Lower leg skin (tissue), 4 donors: ENCODE data around the gene SLK. TPM values are rescaled to one million over a fixed set of nuclear protein-coding genes. Genes with fewer than 3 reads are reported as not detected.

Source experiments
- DNase-seq, 2 donors: peaks; one replicate each; pipeline ENCODE4 v3.0.0-alpha.2; 2019; ENCODE audit warnings: low spot score in 2 of 2
- H3K4me3 ChIP-seq: fragments of 200-600 bp; sonication (generic); 2 replicates; pipeline ENCODE4 v1.5.1; 2017; ENCODE audit warnings: mild to moderate bottlenecking, low read depth; ENCODE audit not compliant: poor library complexity, severe bottlenecking
- POLR2A ChIP-seq, 2 donors: fragments of 450-650 bp; IDR thresholded peaks; one replicate each; pipeline ENCODE4 v1.6.1; 2016 to 2017; ENCODE audit warnings: antibody characterized with exemption in 2 of 2, mild to moderate bottlenecking in 1 of 2, moderate library complexity in 1 of 2
- WGBS, 2 donors: methylation state at CpG; one replicate each; pipeline ENCODE4 v1.1.5; 2018; 5-methylcytosine and 5-hydroxymethylcytosine counted together
- intact Hi-C: fragments of 100-400 bp; cut with DNase I; formaldehyde crosslinking; loops from one replicate; pipeline ENCODE4 v1.15.0; 2023; ENCODE audit warnings: low total_unique reads
- total RNA-seq, 4 donors: library from RNA; depleted of rRNA; stranded (reverse); fragments of >200 nt; gene quantifications; one replicate each; pipeline ENCODE4 v1.1.0, GENCODE V29; 2016
- TF ChIP-seq, protein P1 (sequence below), 3 donors: fragments of 450-650 bp; IDR thresholded peaks; one replicate each; pipeline ENCODE4 v1.5.1; 2016; ENCODE audit warnings: antibody characterized with exemption in 3 of 3, mild to moderate bottlenecking in 3 of 3, moderate library complexity in 2 of 3

Gene SLK
- total RNA-seq, 4 donors from 2014 or later: 49.2 to 68.6 (median 51.7) TPM

DNA sequence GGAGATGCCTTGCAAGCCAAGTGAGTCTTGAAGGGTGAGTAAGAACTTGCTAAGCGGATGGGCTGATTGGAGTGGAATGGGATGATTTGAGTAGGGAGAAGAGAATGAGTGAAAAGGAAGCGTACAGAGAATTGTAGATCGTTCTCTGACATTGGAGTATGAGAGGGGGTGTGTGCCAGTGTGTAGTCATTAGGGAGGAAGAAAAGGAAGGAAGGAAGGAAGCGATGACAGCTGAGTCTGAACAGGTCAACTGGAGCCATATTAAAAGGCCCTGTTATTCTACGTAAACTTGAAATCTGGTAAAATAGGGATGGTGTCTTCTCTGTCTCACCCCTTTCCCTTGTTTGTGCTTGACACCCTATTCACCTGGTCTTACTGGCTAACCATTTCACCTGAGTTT lies 55.1 kb downstream of the SLK start:
- intact Hi-C loops: no loop called here
- no peak for DNase-seq
- WGBS, 2 donors: 91 to 93% methylated on average over 5 of the region's 5 CpGs
- no peak for TF ChIP-seq POLR2A (IDR thresholded peaks at IDR 0.05)
- TF ChIP-seq, protein P1, sequence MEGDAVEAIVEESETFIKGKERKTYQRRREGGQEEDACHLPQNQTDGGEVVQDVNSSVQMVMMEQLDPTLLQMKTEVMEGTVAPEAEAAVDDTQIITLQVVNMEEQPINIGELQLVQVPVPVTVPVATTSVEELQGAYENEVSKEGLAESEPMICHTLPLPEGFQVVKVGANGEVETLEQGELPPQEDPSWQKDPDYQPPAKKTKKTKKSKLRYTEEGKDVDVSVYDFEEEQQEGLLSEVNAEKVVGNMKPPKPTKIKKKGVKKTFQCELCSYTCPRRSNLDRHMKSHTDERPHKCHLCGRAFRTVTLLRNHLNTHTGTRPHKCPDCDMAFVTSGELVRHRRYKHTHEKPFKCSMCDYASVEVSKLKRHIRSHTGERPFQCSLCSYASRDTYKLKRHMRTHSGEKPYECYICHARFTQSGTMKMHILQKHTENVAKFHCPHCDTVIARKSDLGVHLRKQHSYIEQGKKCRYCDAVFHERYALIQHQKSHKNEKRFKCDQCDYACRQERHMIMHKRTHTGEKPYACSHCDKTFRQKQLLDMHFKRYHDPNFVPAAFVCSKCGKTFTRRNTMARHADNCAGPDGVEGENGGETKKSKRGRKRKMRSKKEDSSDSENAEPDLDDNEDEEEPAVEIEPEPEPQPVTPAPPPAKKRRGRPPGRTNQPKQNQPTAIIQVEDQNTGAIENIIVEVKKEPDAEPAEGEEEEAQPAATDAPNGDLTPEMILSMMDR (IDR thresholded peaks at IDR 0.05): no peak
- no peak overlapping the region for H3K4me3 ChIP-seq

DNA sequence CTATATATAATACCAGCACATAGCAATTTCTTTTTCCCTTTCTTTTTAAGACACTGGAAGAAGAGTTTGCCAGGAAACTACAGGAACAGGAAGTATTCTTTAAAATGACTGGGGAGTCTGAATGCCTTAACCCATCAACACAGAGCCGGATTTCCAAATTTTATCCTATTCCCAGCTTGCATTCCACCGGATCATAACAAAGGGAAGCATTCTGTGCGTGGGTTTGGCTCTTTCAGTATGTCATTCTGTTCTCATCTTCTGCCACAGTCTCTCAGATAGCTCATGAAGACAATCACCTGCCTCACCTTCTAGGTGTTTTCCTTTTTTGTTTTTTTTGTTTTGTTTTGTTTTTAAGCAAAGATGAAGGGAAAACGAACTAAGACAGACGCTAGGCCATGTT lies 58.6 kb downstream of the SLK start:
- H3K4me3 ChIP-seq: no peak overlapping the region
- intact Hi-C loops: no loop called here
- DNase-seq: no peak
- TF ChIP-seq, protein P1 (IDR thresholded peaks at IDR 0.05): no peak
- no peak for TF ChIP-seq POLR2A (IDR thresholded peaks at IDR 0.05)
- WGBS, 2 donors: 70 to 79% methylated on average over 5 of the region's 5 CpGs

DNA sequence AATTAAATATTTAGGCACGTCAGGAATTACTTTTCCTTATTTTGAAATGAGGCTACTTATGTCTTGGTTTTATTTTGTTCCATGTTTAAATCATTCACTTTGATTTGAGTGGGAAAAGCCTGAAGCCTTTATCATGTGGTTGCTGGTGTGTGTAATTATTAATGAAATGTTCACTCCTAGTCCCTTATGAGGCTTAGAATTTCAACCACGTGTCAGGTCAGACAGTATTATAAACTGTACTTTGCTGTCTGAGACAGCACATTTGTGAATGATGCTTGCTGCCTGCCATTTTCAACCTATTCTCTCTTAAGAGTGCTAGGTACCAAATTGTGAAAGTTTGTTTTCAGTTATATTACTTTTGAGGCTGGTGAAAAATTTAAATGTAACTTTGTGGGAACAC lies 59.8 kb downstream of the SLK start:
- intact Hi-C loops: no loop called here
- H3K4me3 ChIP-seq: no peak overlapping the region
- TF ChIP-seq POLR2A (IDR thresholded peaks at IDR 0.05): no peak
- TF ChIP-seq, protein P1 (IDR thresholded peaks at IDR 0.05): no peak
- DNase-seq: no peak
- 56 to 73% methylated on average over 2 of the region's 2 CpGs for WGBS, 2 donors

- intact Hi-C loops: no loop called here
- no peak overlapping the region for H3K4me3 ChIP-seq
- TF ChIP-seq POLR2A (IDR thresholded peaks at IDR 0.05): no peak
- TF ChIP-seq, protein P1 (IDR thresholded peaks at IDR 0.05): no peak
- 64 to 67% methylated on average over 6 of the region's 6 CpGs for WGBS, 2 donors
- no peak for DNase-seq
Observed at GRCh38 chr10:104028146-104028545, 61.2 kb downstream of the SLK start.

DNA sequence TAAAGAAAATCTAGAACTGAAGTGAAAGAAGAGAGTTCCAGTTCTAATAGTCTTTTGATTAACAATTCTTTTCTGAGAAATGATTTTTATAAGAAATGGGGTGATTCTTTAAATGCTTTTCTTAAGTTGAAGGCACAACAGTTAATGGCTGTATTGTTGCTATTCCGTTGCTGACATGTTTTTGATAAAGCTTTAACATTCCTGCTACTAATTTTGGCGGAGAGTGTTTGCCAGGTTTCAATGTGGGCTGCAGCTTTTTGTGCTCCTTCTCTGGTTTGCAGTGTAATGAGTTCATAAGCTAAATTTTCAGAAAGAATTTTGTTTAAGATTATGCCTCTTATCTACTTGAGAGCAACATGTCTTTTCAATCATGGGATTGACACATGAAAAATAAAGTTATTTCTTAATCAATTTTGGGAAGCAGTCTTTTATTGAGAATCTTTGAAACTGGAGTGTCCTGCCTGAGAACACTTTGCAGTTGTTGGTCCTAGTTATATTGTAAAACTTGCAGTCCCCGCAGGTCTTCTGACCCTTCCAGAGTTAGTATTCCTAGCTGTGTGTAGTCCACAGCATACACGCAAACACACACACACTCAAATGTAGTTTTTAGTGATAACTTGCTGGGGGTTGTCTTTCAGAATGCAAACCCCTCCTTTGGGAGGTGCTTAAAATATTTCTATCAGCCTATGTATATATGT lies 62.0 kb downstream of the SLK start:
- WGBS, 2 donors: 40 to 42% methylated on average over 4 of the region's 4 CpGs
- no peak overlapping the region for H3K4me3 ChIP-seq
- intact Hi-C loops: no loop called here
- DNase-seq: no peak
- TF ChIP-seq, protein P1 (IDR thresholded peaks at IDR 0.05): no peak
- TF ChIP-seq POLR2A (IDR thresholded peaks at IDR 0.05): no peak

GRCh38 chr10:104029521-104029860 lies 62.6 kb downstream of the SLK start:
- DNase-seq: no peak
- intact Hi-C loops: no loop called here
- WGBS, 2 donors: 28 to 31% methylated on average over 6 of the region's 6 CpGs
- no peak overlapping the region for H3K4me3 ChIP-seq
- TF ChIP-seq POLR2A (IDR thresholded peaks at IDR 0.05): no peak
- TF ChIP-seq, protein P1 (IDR thresholded peaks at IDR 0.05): no peak
